GM18505 (cell line): ENCODE measurements around the gene SDR42E2.

Experiments used
- ATAC-seq: cut with Tn5 transposase; IDR thresholded peaks from one replicate; pipeline ENCODE4 v1.9.1; 2021; ENCODE audit not compliant: unreplicated experiment
- POLR2A ChIP-seq: IDR thresholded peaks from 4 replicates; pipeline ENCODE4 v1.6.1; 2011; ENCODE audit warnings: borderline replicate concordance; ENCODE audit not compliant: insufficient read depth, insufficient read length; ENCODE audit errors: extremely low read depth

Gene SDR42E2

DNA sequence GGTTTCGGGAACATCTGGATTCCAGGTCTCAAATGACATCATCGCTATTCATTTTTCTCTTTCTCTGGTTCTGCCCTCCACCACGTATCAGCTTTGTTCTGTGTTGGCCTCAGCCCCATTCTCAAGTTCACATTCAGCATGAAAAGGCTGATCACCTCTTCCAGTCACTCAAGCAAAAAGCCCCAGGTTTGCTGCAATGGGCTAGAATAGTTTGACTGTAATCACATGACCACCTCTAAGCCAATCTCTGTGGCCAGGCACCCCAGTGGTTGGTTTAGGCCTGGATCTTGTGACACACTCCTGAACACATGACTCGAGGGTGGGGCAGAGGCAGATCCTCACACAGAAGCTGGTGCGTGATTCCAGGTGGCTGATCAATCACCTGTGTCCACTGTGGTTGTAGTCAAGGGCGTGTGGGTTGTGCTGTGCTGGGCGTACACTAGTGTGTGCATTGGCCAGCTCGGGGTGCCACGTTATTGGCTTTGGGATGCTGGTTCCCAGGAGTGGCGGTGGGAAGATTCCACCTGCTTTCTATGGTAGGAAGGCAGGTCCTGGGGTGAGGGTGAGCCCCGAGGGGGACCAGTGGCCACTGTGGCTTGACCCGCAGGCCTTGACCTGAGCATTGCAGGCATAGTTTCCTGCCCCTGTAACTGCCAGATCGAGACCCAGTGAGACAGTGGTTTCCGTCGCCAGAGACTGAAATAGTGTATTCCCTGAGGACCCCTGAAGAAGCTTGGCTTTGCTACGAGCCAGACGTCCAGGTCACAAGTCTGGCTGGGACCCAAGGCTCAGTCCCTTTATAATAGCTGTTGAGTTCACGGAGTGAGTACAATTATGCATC is 55.8 kb downstream of the SDR42E2 start:
- no peak for TF ChIP-seq POLR2A
- peak; percentile 81 for ATAC-seq

DNA sequence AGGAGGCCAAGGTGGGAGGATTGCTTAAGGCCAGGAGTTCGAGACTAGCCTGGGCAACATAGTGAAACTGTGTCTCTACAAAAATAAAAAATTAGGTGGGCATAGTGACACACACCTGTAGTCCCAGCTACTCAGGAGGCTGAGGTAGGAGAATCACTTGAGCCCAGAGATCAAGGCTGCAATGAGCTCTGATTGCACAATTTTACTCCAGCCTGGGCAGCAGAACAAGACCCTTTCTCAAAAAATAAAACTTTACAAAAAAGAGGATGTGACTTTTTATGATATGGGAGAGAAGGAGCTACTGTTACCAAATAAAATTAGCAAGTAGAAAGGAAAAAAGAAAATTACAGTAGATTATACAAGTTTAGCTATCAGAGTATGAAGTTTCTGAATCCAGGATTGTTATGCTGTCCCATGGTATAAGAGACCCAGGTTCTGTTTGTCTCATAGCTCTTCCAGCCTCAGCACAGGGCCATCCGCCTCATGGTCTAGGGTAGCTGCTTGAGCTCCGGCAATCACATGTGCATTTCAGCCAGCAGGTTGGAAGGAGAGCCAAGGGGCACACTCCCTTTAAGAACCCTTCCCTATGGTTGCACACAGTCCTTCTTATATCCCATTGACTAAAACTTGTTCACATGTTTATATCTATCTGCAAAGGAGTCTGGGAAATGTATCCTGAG is 57.2 kb downstream of the SDR42E2 start:
- TF ChIP-seq POLR2A = no peak
- no peak for ATAC-seq

DNA sequence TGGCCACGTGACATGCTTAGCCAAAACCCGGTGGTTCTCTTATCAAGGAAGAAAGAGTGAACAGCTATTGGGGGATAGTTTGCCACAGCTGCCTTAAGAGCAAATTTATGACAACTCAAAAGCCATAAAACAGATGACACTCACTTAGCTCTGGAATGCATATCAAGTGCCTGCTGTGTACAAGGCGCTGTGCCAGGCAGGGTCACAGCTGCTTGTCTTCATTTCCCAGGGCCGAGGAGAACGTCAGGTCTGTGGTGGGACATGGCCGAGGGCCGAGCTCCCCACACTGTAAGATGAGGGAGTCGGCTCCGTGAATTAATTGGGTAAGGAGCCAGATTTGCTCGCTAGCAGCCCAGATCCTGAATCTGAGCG is 57.7 kb downstream of the SDR42E2 start:
- TF ChIP-seq POLR2A = no peak
- ATAC-seq = no peak

DNA sequence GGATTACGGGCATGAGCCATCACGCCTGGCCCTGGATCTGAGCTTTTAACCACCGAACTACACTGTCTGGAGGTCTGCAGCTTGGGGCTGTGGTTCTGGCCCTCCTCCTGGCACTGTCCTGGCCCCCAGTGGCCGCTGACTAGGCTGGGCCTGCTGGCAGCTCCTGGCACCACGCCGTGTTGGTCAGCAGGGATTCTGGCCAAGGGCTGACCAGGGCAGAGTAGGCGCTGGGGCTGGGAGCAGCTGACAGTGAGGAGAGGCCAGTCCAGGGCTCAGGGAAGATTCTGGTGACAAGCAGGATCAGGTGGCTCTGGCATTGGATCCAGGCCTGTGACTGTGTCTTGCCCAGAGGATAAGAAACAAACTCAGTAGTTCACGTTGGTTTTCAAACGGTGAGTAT is 58.4 kb downstream of the SDR42E2 start:
- no peak for TF ChIP-seq POLR2A
- ATAC-seq = no peak

DNA sequence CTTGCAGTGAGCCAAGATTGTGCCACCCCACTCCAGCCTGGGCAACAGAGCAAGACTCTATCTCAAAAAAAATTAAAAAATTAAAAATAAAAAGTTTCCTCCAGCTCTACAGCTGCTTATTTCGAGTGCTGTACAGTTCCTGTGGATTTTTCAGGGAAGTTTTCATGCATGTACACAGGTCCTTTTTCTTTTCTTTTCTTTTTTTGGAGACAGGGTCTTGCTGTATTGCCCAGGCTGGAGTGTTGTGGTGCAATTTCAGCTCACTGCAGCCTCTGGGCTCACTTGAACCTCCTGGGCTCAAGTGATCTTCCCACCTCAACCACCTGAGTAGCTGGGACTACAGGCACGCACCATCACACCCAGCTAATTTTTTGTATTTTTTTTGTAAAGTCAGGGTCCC is 59.7 kb downstream of the SDR42E2 start:
- ATAC-seq = no peak

DNA sequence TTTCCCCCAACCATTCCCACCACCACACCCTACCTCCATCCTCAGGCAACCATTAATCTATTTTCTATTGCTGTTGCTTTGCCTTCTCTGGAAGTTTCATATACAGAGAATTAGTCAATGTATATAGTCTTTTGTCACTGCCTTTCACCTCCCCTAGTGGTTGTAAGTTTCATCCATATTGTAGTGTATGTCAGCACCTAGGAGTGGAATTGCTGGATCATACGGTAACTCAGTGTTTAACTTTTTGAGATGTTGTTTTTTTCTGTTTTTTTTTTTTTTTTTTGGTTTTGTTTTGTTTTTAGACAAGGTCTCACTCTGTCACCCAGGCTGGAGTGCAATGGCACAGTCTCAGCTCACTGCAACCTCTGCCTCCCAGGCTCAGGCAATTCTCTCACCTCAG is 60.7 kb downstream of the SDR42E2 start:
- TF ChIP-seq POLR2A = no peak
- no peak for ATAC-seq

More for the DNA sequence above, 59.7 kb downstream of the SDR42E2 start:
- TF ChIP-seq POLR2A = no peak

DNA sequence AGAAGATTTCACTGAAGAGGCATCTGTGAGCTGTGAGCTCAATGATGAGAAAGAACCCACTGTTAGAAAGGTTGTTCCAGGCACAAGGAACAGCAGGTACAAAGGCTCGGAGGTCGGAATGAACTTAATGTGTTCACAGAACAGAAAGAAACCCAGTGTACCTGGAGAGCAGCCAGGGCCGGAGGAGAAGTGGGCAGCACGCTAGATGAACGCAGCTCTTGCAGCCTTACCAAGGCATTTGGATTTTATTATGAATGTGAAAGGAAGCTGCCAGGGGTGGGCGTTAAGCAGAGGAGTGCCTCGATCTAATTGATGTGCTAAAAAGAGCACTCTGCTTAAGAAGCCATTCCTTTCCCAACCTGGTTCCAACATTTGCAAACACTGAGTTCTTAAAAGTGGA is 62.8 kb downstream of the SDR42E2 start:
- TF ChIP-seq POLR2A = no peak
- no peak for ATAC-seq

DNA sequence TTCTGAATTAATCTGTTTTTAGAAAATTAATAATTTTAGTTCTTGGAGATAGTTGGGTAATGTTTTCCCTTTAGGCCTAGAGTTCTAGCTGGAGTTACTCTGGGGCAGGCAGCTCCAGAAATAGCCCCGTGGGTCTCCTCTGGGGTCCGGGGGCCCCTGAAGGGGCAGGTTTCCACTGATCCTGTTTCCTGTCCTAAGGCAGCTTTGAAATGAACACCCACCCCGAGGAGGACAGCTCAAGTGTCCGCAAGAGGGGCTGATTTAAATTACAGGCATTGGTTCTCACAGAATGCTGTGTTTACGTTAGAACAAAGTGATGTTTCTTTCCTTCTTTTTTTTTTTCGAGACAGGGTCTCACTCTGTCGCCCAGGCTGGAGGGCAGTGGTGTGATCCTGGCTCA is 67.6 kb downstream of the SDR42E2 start:
- no peak for ATAC-seq
- TF ChIP-seq POLR2A = no peak

DNA sequence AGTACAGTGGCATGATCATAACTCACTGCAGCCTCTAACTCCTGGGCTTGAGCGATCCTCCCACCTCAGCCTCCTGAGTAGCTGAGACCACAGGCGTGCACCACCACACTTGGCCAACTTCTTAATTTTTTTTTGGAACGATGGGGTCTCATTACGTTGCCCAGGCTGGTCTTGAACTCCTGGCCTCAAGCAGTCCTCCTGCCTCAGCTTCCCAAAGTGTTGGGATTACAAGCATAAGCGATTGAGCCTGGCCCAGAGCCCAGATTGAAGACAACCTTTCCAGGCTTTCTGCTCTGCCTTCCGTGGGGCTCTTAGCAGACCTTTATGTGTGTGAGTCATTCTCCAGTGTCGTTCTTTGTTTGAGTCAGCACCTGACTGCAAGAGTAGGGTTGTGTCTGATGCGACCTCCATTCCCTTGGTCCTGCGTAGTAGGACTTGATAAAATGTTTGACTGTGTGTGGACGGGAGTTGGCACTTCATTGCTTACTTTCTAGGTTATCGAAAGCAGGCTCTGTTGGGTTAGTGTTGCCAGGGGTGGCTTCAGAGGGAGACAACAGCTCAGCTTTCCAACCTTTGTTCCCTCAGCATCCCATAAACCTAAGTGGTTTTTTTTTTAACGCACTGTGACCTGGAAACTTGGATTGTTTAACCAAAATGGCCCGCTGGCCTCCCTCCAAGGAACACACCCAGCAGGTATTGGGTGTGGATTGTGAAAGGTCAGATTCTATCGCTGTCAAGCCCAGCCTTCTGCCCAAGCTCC is 70.2 kb downstream of the SDR42E2 start:
- ATAC-seq = no peak

DNA sequence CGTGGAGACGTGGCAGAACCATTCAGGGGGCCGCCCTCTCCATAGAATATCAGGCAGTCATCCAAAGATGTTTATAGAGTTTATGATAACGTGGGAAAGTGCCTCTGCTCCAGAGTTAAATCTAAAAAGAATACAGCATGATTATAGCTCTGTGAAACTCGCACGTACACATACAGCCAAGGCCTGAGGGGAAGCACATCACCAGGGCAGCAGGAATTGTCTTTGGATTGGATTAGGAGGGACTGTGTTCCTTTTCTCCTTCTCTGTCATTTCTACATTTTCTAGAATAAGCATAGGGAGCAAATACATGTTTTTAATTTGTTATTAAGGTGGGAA is 70.7 kb downstream of the SDR42E2 start:
- no peak for TF ChIP-seq POLR2A
- no peak for ATAC-seq

More for the DNA sequence above, 70.2 kb downstream of the SDR42E2 start:
- no peak for TF ChIP-seq POLR2A

DNA sequence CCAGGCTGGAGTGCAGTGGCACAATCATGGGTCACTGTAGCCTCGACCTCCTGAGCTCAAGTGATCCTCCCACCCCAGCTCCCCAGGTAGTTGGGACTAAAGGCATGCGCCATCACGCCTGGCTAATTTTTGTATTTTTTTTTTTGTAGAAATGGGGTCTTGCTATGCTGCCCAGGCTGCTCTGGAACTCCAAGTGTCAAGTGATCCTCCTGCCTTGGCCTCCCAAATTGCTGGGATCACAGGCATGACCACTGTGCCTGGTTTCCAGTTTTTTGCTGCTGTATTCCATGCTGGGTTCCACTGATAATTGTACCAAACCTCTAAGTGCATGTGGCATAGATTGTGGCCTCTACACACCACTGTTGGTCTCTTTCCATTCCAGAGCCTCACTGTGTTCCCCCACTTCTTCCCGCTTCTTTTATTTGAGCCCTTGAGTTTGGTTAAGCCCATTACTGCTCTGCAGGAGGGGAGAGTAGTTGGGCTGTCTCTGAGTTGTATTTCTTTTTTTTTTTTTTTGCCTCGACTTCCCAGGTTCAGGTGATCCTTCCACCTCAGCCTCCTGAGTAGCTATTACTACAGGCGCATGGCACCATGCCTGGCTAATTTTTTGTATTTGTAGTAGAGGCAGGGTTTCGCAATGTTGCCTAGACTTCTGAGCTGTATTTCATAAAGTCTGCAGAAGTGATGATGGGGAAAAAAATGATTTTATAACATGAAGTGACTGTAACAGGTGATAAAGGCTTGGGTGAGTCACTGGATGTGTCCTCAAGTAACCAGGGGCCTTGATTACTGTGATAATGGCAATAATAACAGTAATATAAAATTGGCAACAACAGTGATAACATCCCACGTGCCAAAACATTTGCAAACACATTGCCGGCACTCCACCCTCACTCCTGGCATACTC is 73.8 kb downstream of the SDR42E2 start:
- no peak for ATAC-seq
- no peak for TF ChIP-seq POLR2A

DNA sequence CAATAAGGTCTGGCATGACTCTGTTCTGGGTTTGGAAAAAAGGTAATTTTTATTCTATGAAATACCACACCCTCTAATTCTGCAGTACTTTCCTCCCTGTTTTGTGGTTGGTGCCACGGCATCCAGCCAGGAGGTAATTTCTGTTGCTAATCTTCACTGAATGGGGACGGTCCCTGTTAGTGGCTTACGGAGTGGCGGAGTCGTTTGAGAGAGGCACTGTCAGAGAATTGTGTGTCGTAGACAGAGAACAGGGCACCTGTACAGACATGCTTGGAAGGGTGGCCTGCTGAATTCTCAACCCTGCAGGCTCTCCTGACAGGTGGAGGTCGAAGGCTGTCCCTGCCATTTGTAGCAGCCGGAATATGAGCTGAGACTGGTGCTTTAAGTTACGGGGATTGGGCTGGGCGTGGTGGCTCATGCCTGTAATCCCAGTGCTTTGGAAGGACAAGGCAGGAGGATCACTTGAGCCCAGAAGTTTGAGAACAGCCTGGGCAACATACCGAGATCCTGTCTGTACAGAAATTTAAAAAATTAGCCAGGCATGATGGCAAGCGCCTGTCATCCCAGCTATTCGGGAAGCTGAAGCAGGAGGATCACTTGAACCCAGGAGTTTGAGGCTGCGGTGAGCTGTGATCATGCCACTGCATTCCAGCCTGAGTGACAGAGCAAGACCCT is 77.0 kb downstream of the SDR42E2 start:
- no peak for TF ChIP-seq POLR2A
- no peak for ATAC-seq
